CD4-positive, alpha-beta T cell treated with Interleukin-10 for 1 hour (primary cell): ENCODE results near the gene L3MBTL2.

Source experiments
- DNase-seq: peaks from one replicate; pipeline ENCODE4 v3.0.0-alpha.2; 2020

The L3MBTL2 gene

GRCh38 chr22:41280854-41281253 lies 75.7 kb downstream of the L3MBTL2 start:
- no peak for DNase-seq
